Measurements from ENCODE around the gene MED1.
A peak's percentile ranks its signal among the peaks of the same experiment; 100 is the strongest.

MED1 gene

GRCh38 chr17:39400547-39401411 is 50.3 kb downstream of the MED1 start:
- ATAC-seq (ENCODE audit: low read depth) (peak; percentile 19), DNase-seq (ENCODE audit: low spot score) (no peak)
- peak overlapping the region; percentile 94 for H3K4me3 ChIP-seq (ENCODE audit: severe bottlenecking)
- no peak for TF ChIP-seq CTCF (IDR thresholded peaks at IDR 0.05; ENCODE audit: poor library complexity, severe bottlenecking)
- H3K27me3 ChIP-seq (ENCODE audit: insufficient read depth, poor library complexity, severe bottlenecking): no peaks in the 10 kb centered on the region
- peak overlapping the region; percentile 60 for H3K27ac ChIP-seq (ENCODE audit: poor library complexity, severe bottlenecking)
- peaks cover 18% of the 10 kb centered on the region for H3K4me1 ChIP-seq (ENCODE audit: insufficient read depth, poor library complexity, severe bottlenecking)
- H3K9me3 ChIP-seq (ENCODE audit: severe bottlenecking): no peaks in the 10 kb centered on the region
- no peaks in the 10 kb centered on the region for H3K36me3 ChIP-seq (ENCODE audit: low read depth)

DNA sequence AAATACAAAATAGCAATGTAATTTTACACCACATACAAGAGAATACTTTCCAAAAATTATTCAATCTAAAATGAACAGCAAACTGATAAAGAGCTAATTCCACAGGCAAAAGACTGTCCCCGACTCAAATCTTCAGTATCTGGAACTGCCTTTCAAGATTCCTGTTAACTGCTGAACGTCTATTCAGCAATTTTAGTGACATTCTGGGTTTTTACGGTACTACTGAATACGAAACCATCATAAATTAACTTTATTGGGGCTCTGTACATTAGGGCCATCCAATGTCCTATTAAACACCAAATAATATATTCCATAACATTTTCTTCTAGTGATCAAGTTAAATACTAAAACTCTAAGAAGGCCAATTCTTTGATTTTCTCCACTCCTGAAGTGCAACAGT is 51.3 kb downstream of the MED1 start:
- H3K27ac ChIP-seq (ENCODE audit: poor library complexity, severe bottlenecking): no peak overlapping the region
- ATAC-seq (ENCODE audit: low read depth): no peak
- H3K4me3 ChIP-seq (ENCODE audit: severe bottlenecking): peak overlapping the region; percentile 94
- H3K27me3 ChIP-seq (ENCODE audit: insufficient read depth, poor library complexity, severe bottlenecking): no peaks in the 10 kb centered on the region
- no peak for DNase-seq (ENCODE audit: low spot score)
- H3K9me3 ChIP-seq (ENCODE audit: severe bottlenecking): no peaks in the 10 kb centered on the region
- no peak for TF ChIP-seq CTCF (IDR thresholded peaks at IDR 0.05; ENCODE audit: poor library complexity, severe bottlenecking)
- H3K4me1 ChIP-seq (ENCODE audit: insufficient read depth, poor library complexity, severe bottlenecking): peaks cover 10% of the 10 kb centered on the region
- H3K36me3 ChIP-seq (ENCODE audit: low read depth): no peaks in the 10 kb centered on the region

DNA sequence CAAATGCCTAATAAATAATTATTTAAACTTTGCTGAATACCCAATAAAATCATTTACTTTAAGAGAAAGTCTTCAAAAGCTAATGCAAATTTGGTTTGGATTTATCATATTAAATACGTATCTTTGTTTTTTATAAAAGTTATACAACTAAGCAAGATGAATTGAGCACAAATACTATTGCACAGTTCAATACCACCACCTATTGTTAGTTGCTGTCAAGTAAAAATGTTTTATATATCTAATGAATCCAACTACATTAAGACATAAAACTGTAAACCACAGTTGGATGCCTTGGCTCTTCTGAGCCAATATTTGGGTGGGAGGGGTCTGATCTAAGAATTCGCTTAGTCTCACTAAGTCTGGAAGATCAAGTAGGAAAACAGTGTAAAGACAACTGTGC is 57.3 kb downstream of the MED1 start:
- peak; percentile 18 for TF ChIP-seq CTCF (IDR thresholded peaks at IDR 0.05; ENCODE audit: poor library complexity, severe bottlenecking)
- H3K4me1 ChIP-seq (ENCODE audit: insufficient read depth, poor library complexity, severe bottlenecking): no peaks in the 10 kb centered on the region
- no peak for ATAC-seq (ENCODE audit: low read depth)

GRCh38 chr17:39391448-39391847 is 59.6 kb downstream of the MED1 start:
- H3K36me3 ChIP-seq (ENCODE audit: low read depth): no peaks in the 10 kb centered on the region
- no peak overlapping the region for H3K27ac ChIP-seq (ENCODE audit: poor library complexity, severe bottlenecking)
- TF ChIP-seq CTCF (IDR thresholded peaks at IDR 0.05; ENCODE audit: poor library complexity, severe bottlenecking): no peak
- H3K4me1 ChIP-seq (ENCODE audit: insufficient read depth, poor library complexity, severe bottlenecking): no peaks in the 10 kb centered on the region
- DNase-seq (ENCODE audit: low spot score) (no peak), ATAC-seq (ENCODE audit: low read depth) (no peak)
- H3K9me3 ChIP-seq (ENCODE audit: severe bottlenecking): no peaks in the 10 kb centered on the region
- H3K27me3 ChIP-seq (ENCODE audit: insufficient read depth, poor library complexity, severe bottlenecking): no peaks in the 10 kb centered on the region
- H3K4me3 ChIP-seq (ENCODE audit: severe bottlenecking): no peak overlapping the region

More for the DNA sequence above, 57.3 kb downstream of the MED1 start:
- Histone ChIP-seq H3K27ac (ENCODE audit: poor library complexity, severe bottlenecking) (no peak overlapping the region), H3K9me3 (ENCODE audit: severe bottlenecking) (no peaks in the 10 kb centered on the region), H3K27me3 (ENCODE audit: insufficient read depth, poor library complexity, severe bottlenecking) (no peaks in the 10 kb centered on the region), H3K4me3 (ENCODE audit: severe bottlenecking) (no peak overlapping the region), H3K36me3 (ENCODE audit: low read depth) (no peaks in the 10 kb centered on the region)
- no peak for DNase-seq (ENCODE audit: low spot score)

GRCh38 chr17:39385040-39385439 is 66.0 kb downstream of the MED1 start:
- Histone ChIP-seq H3K4me1 (ENCODE audit: insufficient read depth, poor library complexity, severe bottlenecking) (no peaks in the 10 kb centered on the region), H3K9me3 (ENCODE audit: severe bottlenecking) (no peaks in the 10 kb centered on the region), H3K36me3 (ENCODE audit: low read depth) (no peaks in the 10 kb centered on the region), H3K27ac (ENCODE audit: poor library complexity, severe bottlenecking) (no peak overlapping the region), H3K4me3 (ENCODE audit: severe bottlenecking) (no peak overlapping the region), H3K27me3 (ENCODE audit: insufficient read depth, poor library complexity, severe bottlenecking) (no peaks in the 10 kb centered on the region)
- ATAC-seq (ENCODE audit: low read depth) (no peak), DNase-seq (ENCODE audit: low spot score) (no peak)
- no peak for TF ChIP-seq CTCF (IDR thresholded peaks at IDR 0.05; ENCODE audit: poor library complexity, severe bottlenecking)

Data from RWPE2 (cell line).